K562 (cell line): ENCODE data around the gene ATP6V1A. TPM values are rescaled to one million over a fixed set of nuclear protein-coding genes. Genes with fewer than 3 reads are reported as not detected.

Source experiments
- ARNT ChIP-seq, 2 experiments: fragments of 450-650 bp; IDR thresholded peaks; 2 replicates each; pipeline ENCODE4 v1.6.1; 2016; ENCODE audit warnings: mild to moderate bottlenecking in 1 of 2
- CBX1 ChIP-seq: sonication (generic); IDR thresholded peaks from 2 replicates; pipeline ENCODE4 v1.6.1; 2016; ENCODE audit warnings: antibody characterized with exemption, low read depth, mild to moderate bottlenecking
- CREB1 ChIP-seq, 2 experiments: sonication (generic) in 1 of 2; formaldehyde crosslinking in 1 of 2; IDR thresholded peaks; 2 replicates each; pipeline versions ENCODE4 v1.6.1 to v1.8.0; 2012 to 2022; ENCODE audit warnings: inconsistent platforms in 1 of 2, mild to moderate bottlenecking in 1 of 2, missing genetic modification reagents in 1 of 2, moderate library complexity in 1 of 2
- CREM ChIP-seq: IDR thresholded peaks from 2 replicates; pipeline ENCODE4 v1.6.1; 2014; ENCODE audit warnings: antibody characterized with exemption, low read depth
- DACH1 ChIP-seq: fragments of 450-650 bp; IDR thresholded peaks from 2 replicates; pipeline ENCODE4 v1.6.1; 2018; ENCODE audit not compliant: partially characterized antibody
- EP400 ChIP-seq: fragments of 450-650 bp; IDR thresholded peaks from 2 replicates; pipeline ENCODE4 v1.6.1; 2017; ENCODE audit warnings: antibody characterized with exemption, mild to moderate bottlenecking, moderate library complexity
- HLTF ChIP-seq: fragments of 450-650 bp; IDR thresholded peaks from 2 replicates; pipeline ENCODE4 v1.6.1; 2016
- RBM17 ChIP-seq: fragments of 200-400 bp; formaldehyde crosslinking; IDR thresholded peaks from 2 replicates; pipeline ENCODE4 v1.6.1; 2017; ENCODE audit warnings: low read depth, mild to moderate bottlenecking, low read length, borderline replicate concordance
- SETDB1 ChIP-seq: IDR thresholded peaks from one replicate; pipeline ENCODE4 v1.6.1; 2012; ENCODE audit warnings: low read length, control low read depth, inconsistent platforms
- SNRNP70 ChIP-seq: fragments of 200-400 bp; formaldehyde crosslinking; optimal IDR thresholded peaks from 2 replicates; pipeline ENCODE3; 2017; ENCODE audit warnings: low read depth, low read length
- SRSF3 ChIP-seq: fragments of 200-400 bp; formaldehyde crosslinking; IDR thresholded peaks from 2 replicates; pipeline ENCODE4 v1.6.1; 2016; ENCODE audit warnings: mild to moderate bottlenecking, low read length, moderate library complexity; ENCODE audit not compliant: insufficient read depth
- TAL1 ChIP-seq: fragments of 450-650 bp; IDR thresholded peaks from 2 replicates; pipeline ENCODE4 v1.6.1; 2016; ENCODE audit warnings: mild to moderate bottlenecking
- TEAD4 ChIP-seq, 2 experiments: sonication (generic) in 1 of 2; formaldehyde crosslinking in 1 of 2; IDR thresholded peaks; 2 replicates each; pipeline versions ENCODE4 v1.6.1 to v1.8.0; 2012 to 2022; ENCODE audit warnings: borderline replicate concordance in 1 of 2, inconsistent platforms in 1 of 2, low read length in 1 of 2, mild to moderate bottlenecking in 1 of 2, missing genetic modification reagents in 1 of 2
- ZMIZ1 ChIP-seq, 2 experiments: fragments of 150-350 bp in 1 of 2; IDR thresholded peaks; 2 replicates each; pipeline ENCODE4 v1.6.1; 2012 to 2016; ENCODE audit warnings: low read depth in 2 of 2, low read length in 2 of 2, mild to moderate bottlenecking in 1 of 2, moderate library complexity in 1 of 2
- ZNF23 ChIP-seq: fragments of 250-450 bp; sonication (Bioruptor Pico); IDR thresholded peaks from 2 replicates; pipeline ENCODE4 v1.4.0; 2020; ENCODE audit warnings: mild to moderate bottlenecking
- ZNF57 ChIP-seq: fragments of 450-650 bp; formaldehyde crosslinking; IDR thresholded peaks from 2 replicates; pipeline ENCODE4 v1.4.0; 2020; ENCODE audit warnings: mild to moderate bottlenecking, moderate library complexity
- ZNF75A ChIP-seq: fragments of 450-650 bp; formaldehyde crosslinking; IDR thresholded peaks from 2 replicates; pipeline ENCODE4 v1.4.0; 2020; ENCODE audit warnings: mild to moderate bottlenecking
- polyA plus RNA-seq, 8 experiments: library from polyadenylated mRNA; depleted of rRNA in 4 of 8; stranded (reverse) in 5 of 8; unstranded in 3 of 8; fragments of >200 nt; fragmentation: Nextera tagmentation in 2 of 8; fragmentation: Illumina TruSeq in 1 of 8; extraction: Ambion mirVana in 2 of 8; extraction: Trizol in 1 of 8; gene quantifications; 2 replicates each; pipeline versions ENCODE4 v1.2.1 to v1.2.3, GENCODE V29; 2011 to 2014; ENCODE audit warnings: inconsistent platforms in 1 of 8, missing spikeins in 1 of 8
- total RNA-seq, 7 experiments: library from RNA; depleted of rRNA in 6 of 7; stranded (reverse); fragments of >200 nt in 6 of 7; fragmentation: Illumina TruSeq in 2 of 7; extraction: Trizol in 2 of 7; gene quantifications; 2 replicates each; pipeline versions ENCODE4 v1.2.1 to v1.2.3, GENCODE V29; 2011 to 2021; ENCODE audit warnings: low replicate concordance in 1 of 7
- TF ChIP-seq, protein P1 (sequence below), 3 experiments: IDR thresholded peaks in 2 of 3; conservative IDR thresholded peaks in 1 of 3; 2 replicates each; pipeline ENCODE4 v1.5.1; 2011 to 2012; ENCODE audit warnings: low read length in 3 of 3, mild to moderate bottlenecking in 3 of 3, control low read depth in 2 of 3, improper control_type of control experiment in 1 of 3, inconsistent platforms in 1 of 3, low read depth in 1 of 3, mixed read lengths in 1 of 3, moderate library complexity in 1 of 3; ENCODE audit not compliant: insufficient read depth in 2 of 3
- TF ChIP-seq, protein P2 (sequence below): sonication (generic); formaldehyde crosslinking; IDR thresholded peaks from 2 replicates; pipeline ENCODE4 v1.5.0; 2020; ENCODE audit warnings: missing genetic modification reagents
- TF ChIP-seq, protein P3 (sequence below): fragments of 250-450 bp; sonication (Bioruptor Pico); IDR thresholded peaks from 2 replicates; pipeline ENCODE4 v1.9.0; 2021; ENCODE audit warnings: mild to moderate bottlenecking, inconsistent platforms

The ATP6V1A gene
- total and polyA plus RNA-seq, 9 of the 15 experiments (the other 6 are each of a cell fraction or from before 2014, with no cell fraction given): 23.6 to 57.1 (median 39.9) TPM

GRCh38 chr3:113746548-113747282, at the start of gene ATP6V1A (continued):
- TF ChIP-seq, protein P1, sequence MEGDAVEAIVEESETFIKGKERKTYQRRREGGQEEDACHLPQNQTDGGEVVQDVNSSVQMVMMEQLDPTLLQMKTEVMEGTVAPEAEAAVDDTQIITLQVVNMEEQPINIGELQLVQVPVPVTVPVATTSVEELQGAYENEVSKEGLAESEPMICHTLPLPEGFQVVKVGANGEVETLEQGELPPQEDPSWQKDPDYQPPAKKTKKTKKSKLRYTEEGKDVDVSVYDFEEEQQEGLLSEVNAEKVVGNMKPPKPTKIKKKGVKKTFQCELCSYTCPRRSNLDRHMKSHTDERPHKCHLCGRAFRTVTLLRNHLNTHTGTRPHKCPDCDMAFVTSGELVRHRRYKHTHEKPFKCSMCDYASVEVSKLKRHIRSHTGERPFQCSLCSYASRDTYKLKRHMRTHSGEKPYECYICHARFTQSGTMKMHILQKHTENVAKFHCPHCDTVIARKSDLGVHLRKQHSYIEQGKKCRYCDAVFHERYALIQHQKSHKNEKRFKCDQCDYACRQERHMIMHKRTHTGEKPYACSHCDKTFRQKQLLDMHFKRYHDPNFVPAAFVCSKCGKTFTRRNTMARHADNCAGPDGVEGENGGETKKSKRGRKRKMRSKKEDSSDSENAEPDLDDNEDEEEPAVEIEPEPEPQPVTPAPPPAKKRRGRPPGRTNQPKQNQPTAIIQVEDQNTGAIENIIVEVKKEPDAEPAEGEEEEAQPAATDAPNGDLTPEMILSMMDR (IDR thresholded peaks at IDR 0.05 in 2 of 3, conservative IDR thresholded peaks at IDR 0.05 in 1 of 3; ENCODE audit: insufficient read depth in 2 of 3, low read depth in 1 of 3, low read length in 3 of 3): no peak
- TF ChIP-seq CREB1 (IDR thresholded peaks at IDR 0.05) (peak; percentile 61), CREB1 (CRISPR knock-in tag; IDR thresholded peaks at IDR 0.05) (peak; percentile 65), ZNF75A (CRISPR knock-in tag) (no peak), TAL1 (no peak), DACH1 (no peak), ARNT (IDR thresholded peaks at IDR 0.05) (peak in 1 of 2 experiments; percentile 34; a peak in 1 of 4 replicates), TEAD4 (IDR thresholded peaks at IDR 0.05; ENCODE audit: low read length) (peak; percentile 72), TEAD4 (CRISPR knock-in tag; IDR thresholded peaks at IDR 0.05; ENCODE audit: borderline replicate concordance) (no peak), HLTF (no peak), RBM17 (no peak), ZMIZ1 (IDR thresholded peaks at IDR 0.05; ENCODE audit: low read depth in 2 of 2, low read length in 2 of 2) (no peak), SNRNP70 (no peak), ZNF57 (CRISPR knock-in tag) (no peak), CREM (peak; percentile 92), EP400 (peak; percentile 69), CBX1 (no peak; the same call in 1 of the 2 replicates), SETDB1 (no peak), SRSF3 (no peak), ZNF23 (no peak)
- TF ChIP-seq, protein P2, sequence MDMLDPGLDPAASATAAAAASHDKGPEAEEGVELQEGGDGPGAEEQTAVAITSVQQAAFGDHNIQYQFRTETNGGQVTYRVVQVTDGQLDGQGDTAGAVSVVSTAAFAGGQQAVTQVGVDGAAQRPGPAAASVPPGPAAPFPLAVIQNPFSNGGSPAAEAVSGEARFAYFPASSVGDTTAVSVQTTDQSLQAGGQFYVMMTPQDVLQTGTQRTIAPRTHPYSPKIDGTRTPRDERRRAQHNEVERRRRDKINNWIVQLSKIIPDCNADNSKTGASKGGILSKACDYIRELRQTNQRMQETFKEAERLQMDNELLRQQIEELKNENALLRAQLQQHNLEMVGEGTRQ (CRISPR knock-in tag): peak; percentile 71
- TF ChIP-seq, protein P3, sequence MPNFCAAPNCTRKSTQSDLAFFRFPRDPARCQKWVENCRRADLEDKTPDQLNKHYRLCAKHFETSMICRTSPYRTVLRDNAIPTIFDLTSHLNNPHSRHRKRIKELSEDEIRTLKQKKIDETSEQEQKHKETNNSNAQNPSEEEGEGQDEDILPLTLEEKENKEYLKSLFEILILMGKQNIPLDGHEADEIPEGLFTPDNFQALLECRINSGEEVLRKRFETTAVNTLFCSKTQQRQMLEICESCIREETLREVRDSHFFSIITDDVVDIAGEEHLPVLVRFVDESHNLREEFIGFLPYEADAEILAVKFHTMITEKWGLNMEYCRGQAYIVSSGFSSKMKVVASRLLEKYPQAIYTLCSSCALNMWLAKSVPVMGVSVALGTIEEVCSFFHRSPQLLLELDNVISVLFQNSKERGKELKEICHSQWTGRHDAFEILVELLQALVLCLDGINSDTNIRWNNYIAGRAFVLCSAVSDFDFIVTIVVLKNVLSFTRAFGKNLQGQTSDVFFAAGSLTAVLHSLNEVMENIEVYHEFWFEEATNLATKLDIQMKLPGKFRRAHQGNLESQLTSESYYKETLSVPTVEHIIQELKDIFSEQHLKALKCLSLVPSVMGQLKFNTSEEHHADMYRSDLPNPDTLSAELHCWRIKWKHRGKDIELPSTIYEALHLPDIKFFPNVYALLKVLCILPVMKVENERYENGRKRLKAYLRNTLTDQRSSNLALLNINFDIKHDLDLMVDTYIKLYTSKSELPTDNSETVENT: no peak
